SK-N-DZ (cell line): ENCODE results near the gene SREBF2.
A peak's percentile ranks its signal among the peaks of the same experiment; 100 is the strongest.
"Not testable (repeated sequence)": the region's sequence is repeated elsewhere in the genome, so short reads cannot be mapped to it uniquely, and the experiment has no call there.

Source experiments
- DNase-seq: peaks from one replicate; pipeline ENCODE4 v3.0.0-alpha.2; 2015; ENCODE audit warnings: low spot score

The SREBF2 gene

GRCh38 chr22:41821471-41822316 lies 11.2 kb upstream of the SREBF2 start:
- DNase-seq, result no peak

- peak; percentile 57 for DNase-seq
Measured at GRCh38 chr22:41822317-41823057, 10.4 kb upstream of the SREBF2 start.

GRCh38 chr22:41823797-41824196 lies 9.1 kb upstream of the SREBF2 start:
- DNase-seq, result no peak

GRCh38 chr22:41825376-41825775 lies 7.5 kb upstream of the SREBF2 start:
- no peak for DNase-seq

GRCh38 chr22:41826021-41826420 lies 6.9 kb upstream of the SREBF2 start:
- DNase-seq, result no peak

- peak; percentile 61 for DNase-seq
Measured at GRCh38 chr22:41826430-41827383, 6.2 kb upstream of the SREBF2 start.

GRCh38 chr22:41827671-41828070 lies 5.2 kb upstream of the SREBF2 start:
- DNase-seq, result no peak

GRCh38 chr22:41828516-41828915 lies 4.4 kb upstream of the SREBF2 start:
- no peak for DNase-seq

GRCh38 chr22:41830174-41830573 lies 2.7 kb upstream of the SREBF2 start:
- no peak for DNase-seq

- no peak for DNase-seq
Measured at GRCh38 chr22:41831383-41831782, 1.5 kb upstream of the SREBF2 start.

GRCh38 chr22:41831828-41832552 lies 915 bp upstream of the SREBF2 start:
- DNase-seq, result no peak

- DNase-seq, result no peak
Measured at GRCh38 chr22:41833369-41834004, 582 bp downstream of the SREBF2 start.

GRCh38 chr22:41834005-41834944 lies 1.4 kb downstream of the SREBF2 start:
- DNase-seq, result no peak

- not testable (repeated sequence) for DNase-seq
Measured at GRCh38 chr22:41835462-41835861, 2.6 kb downstream of the SREBF2 start.

GRCh38 chr22:41836551-41836950 lies 3.6 kb downstream of the SREBF2 start:
- no peak for DNase-seq

- DNase-seq, result no peak
Measured at GRCh38 chr22:41838842-41839618, 6.1 kb downstream of the SREBF2 start.

- DNase-seq, result no peak
Measured at GRCh38 chr22:41840216-41840615, 7.3 kb downstream of the SREBF2 start.

GRCh38 chr22:41841085-41841712 lies 8.3 kb downstream of the SREBF2 start:
- DNase-seq, result no peak
